HepG2 (cell line): ENCODE measurements around the gene KBTBD2. TPM values are rescaled to one million over a fixed set of nuclear protein-coding genes. Genes with fewer than 3 reads are reported as not detected.
A peak's percentile ranks its signal among the peaks of the same experiment; 100 is the strongest.

ENCODE experiments used
- ATF6 ChIP-seq: sonication (generic); formaldehyde crosslinking; conservative IDR thresholded peaks from 2 replicates; pipeline ENCODE4 v1.4.0; 2020; ENCODE audit warnings: missing genetic modification reagents
- ATRX ChIP-seq: sonication (generic); formaldehyde crosslinking; IDR thresholded peaks from 2 replicates; pipeline ENCODE4 v1.4.0; 2020; ENCODE audit warnings: missing genetic modification reagents, borderline replicate concordance
- BORCS8-MEF2B ChIP-seq: sonication (generic); formaldehyde crosslinking; IDR thresholded peaks from 2 replicates; pipeline ENCODE4 v1.8.0; 2022; ENCODE audit warnings: mild to moderate bottlenecking, missing genetic modification reagents
- CBFB ChIP-seq: sonication (generic); formaldehyde crosslinking; IDR thresholded peaks from 2 replicates; pipeline ENCODE4 v1.4.0; 2020; ENCODE audit warnings: missing genetic modification reagents
- GABPB1 ChIP-seq: IDR thresholded peaks from 2 replicates; pipeline ENCODE4 v1.6.1; 2016; ENCODE audit warnings: mild to moderate bottlenecking, missing genetic modification reagents, moderate library complexity, missing compliant biosample characterization
- GZF1 ChIP-seq: sonication (generic); formaldehyde crosslinking; IDR thresholded peaks from 2 replicates; pipeline ENCODE4 v1.5.1; 2020; ENCODE audit warnings: mild to moderate bottlenecking, missing genetic modification reagents
- HES4 ChIP-seq: sonication (generic); formaldehyde crosslinking; IDR thresholded peaks from 2 replicates; pipeline ENCODE4 v1.9.0; 2021; ENCODE audit warnings: mild to moderate bottlenecking, missing genetic modification reagents, borderline replicate concordance
- HOXA5 ChIP-seq: sonication (generic); formaldehyde crosslinking; IDR thresholded peaks from 2 replicates; pipeline ENCODE4 v1.4.0; 2020; ENCODE audit warnings: missing genetic modification reagents
- KDM3A ChIP-seq: IDR thresholded peaks from 2 replicates; pipeline ENCODE4 v1.6.1; 2018; ENCODE audit warnings: low read depth, missing compliant biosample characterization
- MAZ ChIP-seq, 2 experiments: sonication (generic) in 1 of 2; formaldehyde crosslinking in 1 of 2; IDR thresholded peaks; 2 replicates each; pipeline versions ENCODE4 v1.5.0 to v1.6.1; 2012 to 2020; ENCODE audit warnings: low read depth in 2 of 2, mild to moderate bottlenecking in 2 of 2, borderline replicate concordance in 1 of 2, improper control_type of control experiment in 1 of 2, low read length in 1 of 2, missing genetic modification reagents in 1 of 2, moderate library complexity in 1 of 2
- MTA1 ChIP-seq: sonication (generic); formaldehyde crosslinking; IDR thresholded peaks from 2 replicates; pipeline ENCODE4 v1.4.0; 2020; ENCODE audit warnings: missing genetic modification reagents, mild to moderate bottlenecking, borderline replicate concordance
- PBX2 ChIP-seq: IDR thresholded peaks from 2 replicates; pipeline ENCODE4 v1.6.1; 2016; ENCODE audit warnings: control low read depth
- RAD51 ChIP-seq: fragments of 450-650 bp; IDR thresholded peaks from 2 replicates; pipeline ENCODE4 v1.6.1; 2016; ENCODE audit warnings: borderline replicate concordance
- RARG ChIP-seq: sonication (generic); formaldehyde crosslinking; IDR thresholded peaks from 2 replicates; pipeline ENCODE4 v1.4.0; 2020; ENCODE audit warnings: low read depth, mild to moderate bottlenecking, missing genetic modification reagents
- RXRB ChIP-seq: IDR thresholded peaks from 2 replicates; pipeline ENCODE4 v1.6.1; 2016; ENCODE audit warnings: borderline replicate concordance, missing genetic modification reagents, missing compliant biosample characterization
- SMAD9 ChIP-seq: sonication (generic); formaldehyde crosslinking; IDR thresholded peaks from 2 replicates; pipeline ENCODE4 v1.5.1; 2020; ENCODE audit warnings: mild to moderate bottlenecking, missing genetic modification reagents
- TBX2 ChIP-seq: sonication (generic); formaldehyde crosslinking; IDR thresholded peaks from 2 replicates; pipeline ENCODE4 v1.5.0; 2020; ENCODE audit warnings: missing genetic modification reagents, mild to moderate bottlenecking, borderline replicate concordance
- THAP9 ChIP-seq: sonication (generic); formaldehyde crosslinking; IDR thresholded peaks from 2 replicates; pipeline ENCODE4; 2020; ENCODE audit warnings: missing genetic modification reagents, mild to moderate bottlenecking, borderline replicate concordance
- ZFP82 ChIP-seq: sonication (generic); formaldehyde crosslinking; IDR thresholded peaks from 2 replicates; pipeline ENCODE4 v1.5.1; 2020; ENCODE audit warnings: mild to moderate bottlenecking, missing genetic modification reagents, borderline replicate concordance
- ZNF160 ChIP-seq: sonication (generic); formaldehyde crosslinking; IDR thresholded peaks from 2 replicates; pipeline ENCODE4 v1.8.0; 2022; ENCODE audit warnings: mild to moderate bottlenecking, inconsistent platforms, missing genetic modification reagents
- ZNF800 ChIP-seq: sonication (generic); formaldehyde crosslinking; IDR thresholded peaks from 2 replicates; pipeline ENCODE4 v1.4.0; 2020; ENCODE audit warnings: missing genetic modification reagents
- polyA plus RNA-seq, 8 experiments: library from polyadenylated mRNA; depleted of rRNA in 3 of 8; stranded (reverse) in 7 of 8; unstranded in 1 of 8; fragments of >200 nt; fragmentation: Illumina TruSeq in 4 of 8; extraction: Trizol in 4 of 8; gene quantifications; 2 replicates each; pipeline versions ENCODE4 v1.2.1 to v1.2.3, GENCODE V29; 2011 to 2016; ENCODE audit warnings: low read depth in 4 of 8, missing spikeins in 1 of 8, mixed read lengths in 1 of 8; ENCODE audit not compliant: insufficient read depth in 1 of 8
- total RNA-seq, 5 experiments: library from RNA; depleted of rRNA; stranded (reverse); fragments of >200 nt; fragmentation: Illumina TruSeq; extraction: Trizol; gene quantifications; 2 replicates each; pipeline ENCODE4 v1.2.3, GENCODE V29; 2016; ENCODE audit warnings: low read depth in 1 of 5

KBTBD2 gene
- total and polyA plus RNA-seq, 2 of the 13 experiments (the other 11 are each of a cell fraction or from before 2014, with no cell fraction given), result 24.0 to 25.2 TPM

GRCh38 chr7:32891043-32891799 is at the start of gene KBTBD2 (continued):
- TF ChIP-seq HES4 (CRISPR knock-in tag) (peak; percentile 36; the same call in 1 of the 2 replicates), GABPB1 (CRISPR knock-in tag) (peak; percentile 55; the same call in 1 of the 2 replicates), RARG (CRISPR knock-in tag) (no peak), ZNF160 (CRISPR knock-in tag) (no peak), GZF1 (CRISPR knock-in tag) (no peak), RAD51 (no peak), THAP9 (no peak), MTA1 (no peak), ATF6 (CRISPR knock-in tag) (0 out of 2 replicates have a peak, but pooled peaks have one; percentile 9), BORCS8-MEF2B (CRISPR knock-in tag) (no peak), SMAD9 (no peak), ZFP82 (CRISPR knock-in tag) (0 out of 2 replicates have a peak, but pooled peaks have one; percentile 19), ATRX (CRISPR knock-in tag) (no peak), KDM3A (CRISPR knock-in tag) (no peak), MAZ (IDR thresholded peaks at IDR 0.05; ENCODE audit: borderline replicate concordance, low read depth, low read length) (no peak), MAZ (CRISPR knock-in tag; IDR thresholded peaks at IDR 0.05; ENCODE audit: low read depth) (no peak), RXRB (CRISPR knock-in tag) (no peak), ZNF800 (CRISPR knock-in tag) (no peak), TBX2 (no peak), PBX2 (CRISPR knock-in tag) (no peak), HOXA5 (CRISPR knock-in tag) (0 out of 2 replicates have a peak, but pooled peaks have one; percentile 24), CBFB (CRISPR knock-in tag) (peak; percentile 49; the same call in 1 of the 2 replicates)
